Mucosa of descending colon (tissue), 3 donors: ENCODE results near the gene UPF1. TPM values are rescaled to one million over a fixed set of nuclear protein-coding genes. Genes with fewer than 3 reads are reported as not detected.
"Not testable (repeated sequence)": the region's sequence is repeated elsewhere in the genome, so short reads cannot be mapped to it uniquely, and the experiment has no call there.

Source experiments
- ATAC-seq: fragments of 200-7000 bp; cut with Tn5 transposase; one replicate; pipeline ENCODE4 v1.9.1; 2020; ENCODE audit warnings: mild to moderate bottlenecking, moderate library complexity
- DNase-seq, 3 donors: peaks; one replicate each; pipeline ENCODE4 v3.0.0-alpha.2; 2020
- H3K36me3 ChIP-seq: fragments of 200-600 bp; one replicate; pipeline ENCODE4 v1.8.0; 2021; ENCODE audit warnings: low read depth, mild to moderate bottlenecking
- H3K4me1 ChIP-seq: fragments of 200-600 bp; one replicate; pipeline ENCODE4 v1.8.0; 2021; ENCODE audit warnings: low read depth, mild to moderate bottlenecking
- H3K4me3 ChIP-seq: fragments of 200-600 bp; one replicate; pipeline ENCODE4 v1.8.0; 2021; ENCODE audit warnings: mild to moderate bottlenecking
- H3K9me3 ChIP-seq: fragments of 200-600 bp; one replicate; pipeline ENCODE4 v1.8.0; 2021; ENCODE audit warnings: mild to moderate bottlenecking
- CTCF ChIP-seq: fragments of 200-600 bp; IDR thresholded peaks from one replicate; pipeline ENCODE4 v1.8.0; 2022; ENCODE audit warnings: antibody characterized with exemption, mild to moderate bottlenecking
- intact Hi-C, 2 donors: fragments of 100-400 bp; cut with DNase I in 1 of 2; cut with micrococcal nuclease in 1 of 2; formaldehyde crosslinking; loops; one replicate each; pipeline versions ENCODE4 v1.11.0 to v1.11.1; 2022; cut with DNase I, micrococcal nuclease
- total RNA-seq, 3 donors: library from RNA; stranded (reverse); fragmentation: NEBNext Ultra II Directional in 2 of 3; extraction: Animal tissue kit (Norgen Biotek cat#: 25700) in 2 of 3; gene quantifications; one replicate each; pipeline versions ENCODE4 v1.2.1 to v1.2.4, GENCODE V29; 2021 to 2023
- donor health status: DM: no; HTN: no; CAD: no; lungs with moderate emphysema.
- donor health status: DM: no; HTN: no; CAD: no.
- donor health status: DM: no; HTN: yes; CAD: no.

The UPF1 gene
- total RNA-seq, 3 donors from 2014 or later = 79.2 to 87.2 (median 83.4) TPM

GRCh38 chr19:18915639-18916038, 83.9 kb downstream of the UPF1 start:
- Histone ChIP-seq H3K4me3 (no peak overlapping the region), H3K4me1 (peaks cover 22% of the 10 kb centered on the region), H3K36me3 (no peaks in the 10 kb centered on the region), H3K9me3 (no peaks in the 10 kb centered on the region)
- ATAC-seq (no peak), DNase-seq (peak in 2 of 3 donors; percentile 51 to 62)
- no peak for TF ChIP-seq CTCF
- intact Hi-C loops = no loop called here

GRCh38 chr19:18917593-18917992, 85.8 kb downstream of the UPF1 start:
- H3K4me1 ChIP-seq = peaks cover 25% of the 10 kb centered on the region
- intact Hi-C loops, H3K4me3 ChIP-seq, ATAC-seq, DNase-seq, H3K9me3 ChIP-seq, H3K36me3 ChIP-seq: not testable (repeated sequence)

Other genes with a start within 250 kb of the UPF1 start
- gene REX1BD, start 243.2 kb upstream of the UPF1 start, total RNA-seq = 10 to 100 TPM; 48.2 to 55.4 (median 49.3) TPM
- 1 to 10 TPM; 1.3 to 7.0 (median 6.6) TPM for gene CRLF1, start 225.2 kb upstream of the UPF1 start, total RNA-seq
- 10 to 100 TPM in 1 of 3 donors, 1 to 10 TPM in 1, under 1 TPM in 1; 0.93 to 10.5 (median 1.4) TPM for gene TMEM59L, start 219.1 kb upstream of the UPF1 start, total RNA-seq
- 10 to 100 TPM in 1 of 3 donors, 1 to 10 TPM in 2; 7.6 to 16.6 (median 8.9) TPM for gene KLHL26, start 194.9 kb upstream of the UPF1 start, total RNA-seq
- gene CRTC1, start 148.3 kb upstream of the UPF1 start, total RNA-seq = 10 to 100 TPM; 11.5 to 15.1 (median 12.5) TPM
- gene COMP, start 40.7 kb upstream of the UPF1 start, total RNA-seq = under 1 TPM in 2 of 3 donors, not detected in 1; 0.12 to 0.95 TPM
- 1 to 10 TPM in 1 of 3 donors, under 1 TPM in 2; 0.17 to 1.3 (median 0.39) TPM for gene CERS1, start 64.2 kb downstream of the UPF1 start, total RNA-seq
- 100 to 1,000 TPM; 119 to 227 (median 176) TPM for gene COPE, start 87.4 kb downstream of the UPF1 start, total RNA-seq
- 10 to 100 TPM; 37.4 to 47.3 (median 40.4) TPM for gene DDX49, start 87.8 kb downstream of the UPF1 start, total RNA-seq
- 10 to 100 TPM in 1 of 3 donors, 1 to 10 TPM in 2; 2.2 to 18.0 (median 6.5) TPM for gene HOMER3, start 109.3 kb downstream of the UPF1 start, total RNA-seq
- 10 to 100 TPM; 65.4 to 93.4 (median 69.8) TPM for gene SUGP2, start 201.6 kb downstream of the UPF1 start, total RNA-seq
- gene ARMC6, start 201.6 kb downstream of the UPF1 start, total RNA-seq = 10 to 100 TPM; 18.4 to 20.0 (median 19.3) TPM
- gene SLC25A42, start 232.0 kb downstream of the UPF1 start, total RNA-seq = 10 to 100 TPM in 1 of 3 donors, 1 to 10 TPM in 2; 9.4 to 11.7 (median 9.8) TPM